HCT116 (cell line): ENCODE results near the gene BCAP31.

Experiments used
- EZH2phosphoT487 ChIP-seq: fragments of 200-600 bp; IDR thresholded peaks from 2 replicates; pipeline ENCODE4 v1.6.1; 2018; ENCODE audit warnings: antibody characterized with exemption, borderline replicate concordance
- SIN3A ChIP-seq: IDR thresholded peaks from 2 replicates; pipeline ENCODE4 v1.6.1; 2012; ENCODE audit warnings: low read depth
- YY1 ChIP-seq: IDR thresholded peaks from 2 replicates; pipeline ENCODE4 v1.6.1; 2011; ENCODE audit warnings: low read length, low read depth, moderate library complexity, mild to moderate bottlenecking; ENCODE audit not compliant: insufficient replicate concordance; ENCODE audit errors: extremely low read depth
- TF ChIP-seq, protein P1 (sequence below), 3 experiments: fragments of 200-600 bp in 1 of 3; sonication (generic) in 1 of 3; IDR thresholded peaks in 2 of 3; conservative IDR thresholded peaks in 1 of 3; 2 replicates each; pipeline ENCODE4 v1.5.1; 2012 to 2017; ENCODE audit warnings: low read depth in 2 of 3, low read length in 2 of 3, antibody characterized with exemption in 1 of 3, borderline replicate concordance in 1 of 3, control low read depth in 1 of 3, mild to moderate bottlenecking in 1 of 3, mixed read lengths in 1 of 3, mixed run types in 1 of 3, moderate library complexity in 1 of 3; ENCODE audit not compliant: insufficient read depth in 1 of 3

DNA sequence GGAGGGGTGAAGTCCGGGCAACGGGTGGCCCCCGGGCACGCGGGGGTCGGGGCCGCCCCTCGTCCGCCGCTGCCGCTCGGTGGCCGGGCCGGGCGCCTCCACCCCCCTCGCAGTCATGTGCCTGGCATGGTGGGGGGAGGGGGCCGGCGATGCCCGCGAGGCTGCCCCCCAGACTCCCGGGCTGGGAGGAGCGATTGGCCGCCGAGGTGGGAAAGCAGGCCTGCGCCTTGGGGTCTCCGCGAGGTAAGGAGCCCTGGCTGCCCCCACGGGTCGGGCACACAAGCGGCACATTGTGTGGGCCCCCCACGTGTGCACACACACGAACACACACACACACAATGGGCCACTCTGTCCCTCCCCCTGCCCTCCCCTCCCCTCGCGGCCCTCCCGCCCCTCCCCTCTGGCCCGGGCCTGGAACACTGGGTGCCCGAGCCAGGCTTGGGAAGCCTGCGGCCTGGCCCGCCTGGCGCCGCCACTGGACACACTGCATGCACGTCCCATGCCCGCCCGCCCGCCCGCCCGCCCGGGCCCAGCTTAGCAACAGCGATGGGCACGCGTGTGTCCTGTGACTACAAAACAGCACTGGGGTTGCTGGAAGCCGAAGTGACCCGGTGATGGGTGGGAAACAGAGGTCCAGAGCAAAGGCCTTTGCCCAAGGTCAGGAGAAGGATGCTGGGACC is 35.1 kb downstream of the BCAP31 start:
- TF ChIP-seq, protein P1, sequence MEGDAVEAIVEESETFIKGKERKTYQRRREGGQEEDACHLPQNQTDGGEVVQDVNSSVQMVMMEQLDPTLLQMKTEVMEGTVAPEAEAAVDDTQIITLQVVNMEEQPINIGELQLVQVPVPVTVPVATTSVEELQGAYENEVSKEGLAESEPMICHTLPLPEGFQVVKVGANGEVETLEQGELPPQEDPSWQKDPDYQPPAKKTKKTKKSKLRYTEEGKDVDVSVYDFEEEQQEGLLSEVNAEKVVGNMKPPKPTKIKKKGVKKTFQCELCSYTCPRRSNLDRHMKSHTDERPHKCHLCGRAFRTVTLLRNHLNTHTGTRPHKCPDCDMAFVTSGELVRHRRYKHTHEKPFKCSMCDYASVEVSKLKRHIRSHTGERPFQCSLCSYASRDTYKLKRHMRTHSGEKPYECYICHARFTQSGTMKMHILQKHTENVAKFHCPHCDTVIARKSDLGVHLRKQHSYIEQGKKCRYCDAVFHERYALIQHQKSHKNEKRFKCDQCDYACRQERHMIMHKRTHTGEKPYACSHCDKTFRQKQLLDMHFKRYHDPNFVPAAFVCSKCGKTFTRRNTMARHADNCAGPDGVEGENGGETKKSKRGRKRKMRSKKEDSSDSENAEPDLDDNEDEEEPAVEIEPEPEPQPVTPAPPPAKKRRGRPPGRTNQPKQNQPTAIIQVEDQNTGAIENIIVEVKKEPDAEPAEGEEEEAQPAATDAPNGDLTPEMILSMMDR (IDR thresholded peaks at IDR 0.05 in 2 of 3, conservative IDR thresholded peaks at IDR 0.05 in 1 of 3; ENCODE audit: borderline replicate concordance in 1 of 3, insufficient read depth in 1 of 3, low read depth in 2 of 3, low read length in 2 of 3) = no peak
- TF ChIP-seq YY1 (no peak), SIN3A (no peak), EZH2phosphoT487 (no peak)
